ENCODE measurements around the gene MIER1.
A peak's percentile ranks its signal among the peaks of the same experiment; 100 is the strongest.

The MIER1 gene

GRCh38 chr1:66981679-66982078, 56.9 kb downstream of the MIER1 start:
- Histone ChIP-seq H3K9me3 (ENCODE audit: control insufficient read depth, insufficient read depth, low read depth, low read length) (no peaks in the 10 kb centered on the region), H3K4me1 (ENCODE audit: control insufficient read depth, insufficient read depth, low read length) (0 out of 2 replicates have a peak, but pooled peaks cover 4% of the 10 kb centered on the region), H3K4me3 (ENCODE audit: low read depth, low read length) (no peak overlapping the region), H3K36me3 (ENCODE audit: control insufficient read depth in 2 of 2, insufficient read depth in 1 of 2, low read length in 2 of 2) (peaks cover 67 to 87% of the 10 kb centered on the region in 2 experiments), H3K27ac (ENCODE audit: extremely low read depth, low read depth, low read length) (no peak overlapping the region)
- ChIA-PET CTCF (interaction anchor here (0.6 to 0.9 kb wide), 4 partner anchors 8 to 217 kb away, joined by 3 to 4 read pairs (median 3); no protein-coding TSS in a partner anchor), POLR2A (interaction anchor here (1.4 kb wide), 1 partner anchor 52 kb away, joined by 3 read pairs; no protein-coding TSS in a partner anchor)
- no peak for TF ChIP-seq SETDB1 (IDR thresholded peaks at IDR 0.05; ENCODE audit: insufficient read length, low read length)
- TF ChIP-seq ZNF184 (tag by site-specific recombination; IDR thresholded peaks at IDR 0.05) = no peak
- no peak for TF ChIP-seq ZNF629 (tag by site-specific recombination; IDR thresholded peaks at IDR 0.05)
- TF ChIP-seq SP7 (tag by site-specific recombination; IDR thresholded peaks at IDR 0.05) = no peak
- TF ChIP-seq ZNF843 (tag by site-specific recombination; IDR thresholded peaks at IDR 0.05) = no peak
- peak; percentile 53; the same call in 1 of the 2 replicates for TF ChIP-seq PRDM1 (tag by site-specific recombination; IDR thresholded peaks at IDR 0.05)
- no peak for TF ChIP-seq SCRT2 (tag by site-specific recombination; IDR thresholded peaks at IDR 0.05)

- POLR2A ChIA-PET = interaction anchor here (0.6 kb wide), 1 partner anchor 96 kb away, joined by 3 read pairs; no protein-coding TSS in a partner anchor
- CTCF ChIA-PET = no interaction called here
- TF ChIP-seq ZNF184 (tag by site-specific recombination; IDR thresholded peaks at IDR 0.05) (no peak), BCL6B (tag by site-specific recombination; IDR thresholded peaks at IDR 0.05) (peak; percentile 54; the same call in 1 of the 2 replicates)
- H3K36me3 ChIP-seq (ENCODE audit: control insufficient read depth in 2 of 2, insufficient read depth in 1 of 2, low read length in 2 of 2) = peaks cover 63 to 82% of the 10 kb centered on the region in 2 experiments
- H3K9me3 ChIP-seq (ENCODE audit: control insufficient read depth, insufficient read depth, low read depth, low read length) = no peaks in the 10 kb centered on the region
- no peak overlapping the region for H3K27ac ChIP-seq (ENCODE audit: extremely low read depth, low read depth, low read length)
- H3K4me1 ChIP-seq (ENCODE audit: control insufficient read depth, insufficient read depth, low read length) = 0 out of 2 replicates have a peak, but pooled peaks cover 4% of the 10 kb centered on the region
- H3K4me3 ChIP-seq (ENCODE audit: low read depth, low read length) = no peak overlapping the region
Observed at GRCh38 chr1:66982561-66983260, 57.9 kb downstream of the MIER1 start.

GRCh38 chr1:66984491-66984890, 59.7 kb downstream of the MIER1 start:
- POLR2A ChIA-PET = no interaction called here
- TF ChIP-seq PRDM6 (tag by site-specific recombination; IDR thresholded peaks at IDR 0.05) (peak; percentile 44; the same call in 1 of the 2 replicates), REST (tag by site-specific recombination; IDR thresholded peaks at IDR 0.05) (no peak), ZNF76 (tag by site-specific recombination; IDR thresholded peaks at IDR 0.05; ENCODE audit: borderline replicate concordance, low read depth) (no peak), PRDM1 (tag by site-specific recombination; IDR thresholded peaks at IDR 0.05) (peak; percentile 60), ZNF354C (tag by site-specific recombination; IDR thresholded peaks at IDR 0.05; ENCODE audit: borderline replicate concordance, low read depth) (no peak), SCRT2 (tag by site-specific recombination; IDR thresholded peaks at IDR 0.05) (peak; percentile 90), ZBTB20 (tag by site-specific recombination; IDR thresholded peaks at IDR 0.05) (no peak), ZNF133 (tag by site-specific recombination; IDR thresholded peaks at IDR 0.05) (no peak), ZNF488 (tag by site-specific recombination; IDR thresholded peaks at IDR 0.05) (no peak), BCL11A (tag by site-specific recombination; IDR thresholded peaks at IDR 0.05; ENCODE audit: low read depth) (no peak)
- Histone ChIP-seq H3K27ac (ENCODE audit: extremely low read depth, low read depth, low read length) (no peak overlapping the region), H3K9me3 (ENCODE audit: control insufficient read depth, insufficient read depth, low read depth, low read length) (no peaks in the 10 kb centered on the region), H3K36me3 (ENCODE audit: control insufficient read depth in 2 of 2, insufficient read depth in 1 of 2, low read length in 2 of 2) (peaks cover 63 to 80% of the 10 kb centered on the region in 2 experiments), H3K4me3 (ENCODE audit: low read depth, low read length) (no peak overlapping the region), H3K4me1 (ENCODE audit: control insufficient read depth, insufficient read depth, low read length) (0 out of 2 replicates have a peak, but pooled peaks cover 4% of the 10 kb centered on the region)
- CTCF ChIA-PET = interaction anchor here (0.6 kb wide), 1 partner anchor 77 kb away, joined by 4 read pairs; no protein-coding TSS in a partner anchor

All from HEK293 (cell line).